ENCODE data around the gene KCNA1. TPM values are rescaled to one million over a fixed set of nuclear protein-coding genes. Genes with fewer than 3 reads are reported as not detected.

Gene KCNA1
- total and polyA plus RNA-seq, 5 donors from 2014 or later, result not detected

GRCh38 chr12:4899364-4899763, 10.3 kb upstream of the KCNA1 start:
- Mint-ChIP-seq H3K27me3 (peaks cover 49% of the 10 kb centered on the region), H3K9me3 (no peaks in the 10 kb centered on the region), H3K4me1 (no peaks in the 10 kb centered on the region), H3K27ac (no peak overlapping the region), H3K36me3 (no peaks in the 10 kb centered on the region), H3K4me3 (no peak overlapping the region)
- no peaks in the 10 kb centered on the region for H3K4me1 ChIP-seq (ENCODE audit: control insufficient read depth, insufficient read depth, low read length, poor library complexity, severe bottlenecking)
- DNase-seq (no peak), ATAC-seq (ENCODE audit: low read depth in 2 of 2) (no peak)
- H3K27ac ChIP-seq (ENCODE audit: insufficient read depth, low read length, poor library complexity, severe bottlenecking), result no peak overlapping the region
- H3K4me3 ChIP-seq (ENCODE audit: low read depth, low read length), result no peak overlapping the region
- H3K27me3 ChIP-seq (ENCODE audit: control insufficient read depth, insufficient read depth, low read length), result peaks cover 25% of the 10 kb centered on the region
- no peaks in the 10 kb centered on the region for H3K36me3 ChIP-seq (ENCODE audit: control insufficient read depth, insufficient read depth, low read length)
- no peaks in the 10 kb centered on the region for H3K9me3 ChIP-seq (ENCODE audit: control insufficient read depth in 2 of 2, low read length in 2 of 2)

DNA sequence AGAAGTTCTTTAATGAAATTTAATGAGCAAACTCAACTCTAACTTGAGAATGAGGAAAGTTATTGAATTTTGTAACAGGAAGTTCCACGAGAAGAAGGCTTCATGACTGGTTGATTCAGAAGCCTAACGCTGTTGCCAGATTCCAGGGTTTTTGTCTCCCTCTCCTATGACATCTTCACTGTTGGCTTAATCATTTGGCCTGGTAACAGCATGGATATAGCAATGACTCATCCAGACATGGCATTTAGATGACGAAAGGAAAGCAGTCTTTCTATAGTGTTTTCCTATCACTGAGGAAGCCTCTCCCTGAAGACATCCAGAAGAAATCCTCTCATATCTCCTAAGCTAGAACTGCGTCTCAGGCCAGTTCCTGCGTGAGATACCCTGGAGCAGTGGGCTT, 9.4 kb upstream of the KCNA1 start:
- DNase-seq (no peak), ATAC-seq (ENCODE audit: low read depth in 2 of 2) (no peak)
- Histone ChIP-seq H3K27ac (ENCODE audit: insufficient read depth, low read length, poor library complexity, severe bottlenecking) (no peak overlapping the region), H3K4me1 (ENCODE audit: control insufficient read depth, insufficient read depth, low read length, poor library complexity, severe bottlenecking) (no peaks in the 10 kb centered on the region), H3K36me3 (ENCODE audit: control insufficient read depth, insufficient read depth, low read length) (no peaks in the 10 kb centered on the region), H3K9me3 (ENCODE audit: control insufficient read depth in 2 of 2, low read length in 2 of 2) (no peaks in the 10 kb centered on the region), H3K27me3 (ENCODE audit: control insufficient read depth, insufficient read depth, low read length) (peaks cover 27% of the 10 kb centered on the region), H3K4me3 (ENCODE audit: low read depth, low read length) (no peak overlapping the region)
- Mint-ChIP-seq H3K27ac (no peak overlapping the region), H3K4me1 (no peaks in the 10 kb centered on the region), H3K36me3 (no peaks in the 10 kb centered on the region), H3K27me3 (peaks cover 49% of the 10 kb centered on the region), H3K4me3 (no peak overlapping the region), H3K9me3 (no peaks in the 10 kb centered on the region)

- no peak overlapping the region for H3K4me3 ChIP-seq (ENCODE audit: low read depth, low read length)
- H3K27me3 ChIP-seq (ENCODE audit: control insufficient read depth, insufficient read depth, low read length), result peaks cover 52% of the 10 kb centered on the region
- Mint-ChIP-seq H3K27me3 (peaks cover 35% of the 10 kb centered on the region), H3K4me1 (peaks cover 0 to 13% (median 0%) of the 10 kb centered on the region in 4 donors), H3K4me3 (no peak overlapping the region), H3K27ac (no peak overlapping the region), H3K9me3 (no peaks in the 10 kb centered on the region), H3K36me3 (no peaks in the 10 kb centered on the region)
- ATAC-seq (ENCODE audit: low read depth in 2 of 2), result no peak
- H3K36me3 ChIP-seq (ENCODE audit: control insufficient read depth, insufficient read depth, low read length), result no peaks in the 10 kb centered on the region
- H3K27ac ChIP-seq (ENCODE audit: insufficient read depth, low read length, poor library complexity, severe bottlenecking), result no peak overlapping the region
- no peak for DNase-seq
- peaks cover 18% of the 10 kb centered on the region for H3K4me1 ChIP-seq (ENCODE audit: control insufficient read depth, insufficient read depth, low read length, poor library complexity, severe bottlenecking)
- H3K9me3 ChIP-seq (ENCODE audit: control insufficient read depth in 2 of 2, low read length in 2 of 2), result no peaks in the 10 kb centered on the region
Observed at GRCh38 chr12:4905316-4905715, 4.4 kb upstream of the KCNA1 start.

- H3K27me3 ChIP-seq (ENCODE audit: control insufficient read depth, insufficient read depth, low read length), result peaks cover 45% of the 10 kb centered on the region
- no peak overlapping the region for H3K4me3 ChIP-seq (ENCODE audit: low read depth, low read length)
- ATAC-seq (ENCODE audit: low read depth in 2 of 2), result no peak
- Mint-ChIP-seq H3K4me1 (peaks cover 0 to 26% (median 7%) of the 10 kb centered on the region in 4 donors), H3K36me3 (peaks cover 4% of the 10 kb centered on the region), H3K27ac (no peak overlapping the region), H3K9me3 (peaks cover 0 to 3% (median 0%) of the 10 kb centered on the region in 7 donors), H3K27me3 (peaks cover 32% of the 10 kb centered on the region), H3K4me3 (peak overlapping the region in 3 of 4 donors; percentile 39 to 80 (median 59))
- no peaks in the 10 kb centered on the region for H3K36me3 ChIP-seq (ENCODE audit: control insufficient read depth, insufficient read depth, low read length)
- no peak overlapping the region for H3K27ac ChIP-seq (ENCODE audit: insufficient read depth, low read length, poor library complexity, severe bottlenecking)
- peaks cover 27% of the 10 kb centered on the region for H3K4me1 ChIP-seq (ENCODE audit: control insufficient read depth, insufficient read depth, low read length, poor library complexity, severe bottlenecking)
- no peak for DNase-seq
- no peaks in the 10 kb centered on the region for H3K9me3 ChIP-seq (ENCODE audit: control insufficient read depth in 2 of 2, low read length in 2 of 2)
Observed at GRCh38 chr12:4908684-4909409, 858 bp upstream of the KCNA1 start.

DNA sequence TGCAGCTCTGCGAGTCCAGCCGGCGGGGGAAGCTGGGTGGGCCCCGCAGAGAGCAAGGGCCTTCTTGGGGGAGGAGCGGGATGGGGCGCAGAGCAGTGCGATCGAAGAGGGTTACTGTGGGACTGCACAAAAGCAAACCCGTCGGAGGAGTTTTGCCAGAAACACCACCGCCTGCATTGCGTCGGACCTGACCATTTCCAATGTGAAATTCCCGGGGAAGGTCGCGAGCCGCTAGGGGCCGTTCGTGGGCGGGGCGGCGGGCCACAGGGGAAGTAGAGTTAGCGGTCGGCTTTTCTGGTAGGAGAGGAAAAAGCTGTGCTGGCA, 333 bp upstream of the KCNA1 start:
- Mint-ChIP-seq H3K36me3 (peaks cover 4% of the 10 kb centered on the region), H3K27ac (no peak overlapping the region), H3K27me3 (peaks cover 36% of the 10 kb centered on the region), H3K4me3 (peak overlapping the region in 3 of 4 donors; percentile 5 to 80 (median 26)), H3K9me3 (peaks cover 0 to 3% (median 0%) of the 10 kb centered on the region in 7 donors), H3K4me1 (peaks cover 0 to 26% (median 7%) of the 10 kb centered on the region in 4 donors)
- H3K9me3 ChIP-seq (ENCODE audit: control insufficient read depth in 2 of 2, low read length in 2 of 2), result no peaks in the 10 kb centered on the region
- H3K36me3 ChIP-seq (ENCODE audit: control insufficient read depth, insufficient read depth, low read length), result no peaks in the 10 kb centered on the region
- no peak for DNase-seq
- H3K4me1 ChIP-seq (ENCODE audit: control insufficient read depth, insufficient read depth, low read length, poor library complexity, severe bottlenecking), result peaks cover 27% of the 10 kb centered on the region
- no peak overlapping the region for H3K27ac ChIP-seq (ENCODE audit: insufficient read depth, low read length, poor library complexity, severe bottlenecking)
- H3K27me3 ChIP-seq (ENCODE audit: control insufficient read depth, insufficient read depth, low read length), result peaks cover 45% of the 10 kb centered on the region
- no peak overlapping the region for H3K4me3 ChIP-seq (ENCODE audit: low read depth, low read length)
- ATAC-seq (ENCODE audit: low read depth in 2 of 2), result no peak

DNA sequence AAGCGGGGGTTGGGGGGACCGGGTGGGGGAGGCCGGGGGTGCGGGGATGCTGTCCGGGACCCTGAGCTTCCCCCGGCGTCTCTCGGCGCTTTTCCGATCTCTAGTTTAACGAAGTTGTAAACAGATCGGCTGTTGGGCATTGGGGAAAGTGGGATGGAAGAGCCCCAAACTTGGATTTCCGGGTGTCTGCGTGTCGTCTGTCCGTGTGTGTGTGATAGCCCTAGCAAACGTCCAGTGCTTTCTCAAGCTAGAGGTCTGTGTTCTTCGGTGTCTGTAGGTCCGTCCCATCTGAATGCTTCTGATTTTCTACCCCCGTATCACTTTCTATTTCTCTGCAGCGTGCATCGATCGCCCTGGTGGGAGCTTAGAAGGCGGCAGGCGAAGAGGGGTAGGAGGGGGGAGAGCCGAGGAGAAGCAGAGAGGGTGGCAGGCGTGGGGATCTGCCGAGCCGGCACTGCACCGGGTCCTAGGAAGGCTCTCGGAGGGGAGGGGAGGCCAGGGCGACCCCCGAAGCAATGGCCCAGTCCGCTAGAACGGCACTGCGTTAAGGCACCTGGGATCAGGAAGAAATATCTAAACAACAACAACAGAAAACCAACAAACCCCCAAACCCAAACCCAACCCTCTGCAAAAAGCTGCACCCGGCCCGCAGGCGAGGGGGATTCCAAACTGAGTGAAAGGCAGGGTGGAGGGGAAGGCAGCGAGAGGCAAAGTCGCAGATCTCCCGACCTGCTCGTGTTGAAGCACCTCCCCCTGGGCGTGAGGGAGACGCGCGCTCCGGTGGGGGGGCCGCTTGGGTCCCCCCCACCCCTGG, 1.0 kb downstream of the KCNA1 start:
- H3K36me3 Mint-ChIP-seq, result peaks cover 4% of the 10 kb centered on the region
- DNase-seq (peak in 1 of 3 donors; percentile 20), ATAC-seq (ENCODE audit: low read depth in 2 of 2) (peak; percentile 24 to 28)
- peak overlapping the region; percentile 83 to 90 (median 86) for H3K4me3 Mint-ChIP-seq
- peaks cover 0 to 3% (median 0%) of the 10 kb centered on the region in 7 donors for H3K9me3 Mint-ChIP-seq
- Histone ChIP-seq H3K27me3 (ENCODE audit: control insufficient read depth, insufficient read depth, low read length) (peaks cover 38% of the 10 kb centered on the region), H3K4me3 (ENCODE audit: low read depth, low read length) (peak overlapping the region; percentile 66), H3K4me1 (ENCODE audit: control insufficient read depth, insufficient read depth, low read length, poor library complexity, severe bottlenecking) (peaks cover 27% of the 10 kb centered on the region), H3K9me3 (ENCODE audit: control insufficient read depth in 2 of 2, low read length in 2 of 2) (no peaks in the 10 kb centered on the region), H3K36me3 (ENCODE audit: control insufficient read depth, insufficient read depth, low read length) (no peaks in the 10 kb centered on the region), H3K27ac (ENCODE audit: insufficient read depth, low read length, poor library complexity, severe bottlenecking) (no peak overlapping the region)
- peaks cover 0 to 26% (median 7%) of the 10 kb centered on the region in 4 donors for H3K4me1 Mint-ChIP-seq
- H3K27ac Mint-ChIP-seq, result no peak overlapping the region
- peaks cover 49% of the 10 kb centered on the region for H3K27me3 Mint-ChIP-seq

DNA sequence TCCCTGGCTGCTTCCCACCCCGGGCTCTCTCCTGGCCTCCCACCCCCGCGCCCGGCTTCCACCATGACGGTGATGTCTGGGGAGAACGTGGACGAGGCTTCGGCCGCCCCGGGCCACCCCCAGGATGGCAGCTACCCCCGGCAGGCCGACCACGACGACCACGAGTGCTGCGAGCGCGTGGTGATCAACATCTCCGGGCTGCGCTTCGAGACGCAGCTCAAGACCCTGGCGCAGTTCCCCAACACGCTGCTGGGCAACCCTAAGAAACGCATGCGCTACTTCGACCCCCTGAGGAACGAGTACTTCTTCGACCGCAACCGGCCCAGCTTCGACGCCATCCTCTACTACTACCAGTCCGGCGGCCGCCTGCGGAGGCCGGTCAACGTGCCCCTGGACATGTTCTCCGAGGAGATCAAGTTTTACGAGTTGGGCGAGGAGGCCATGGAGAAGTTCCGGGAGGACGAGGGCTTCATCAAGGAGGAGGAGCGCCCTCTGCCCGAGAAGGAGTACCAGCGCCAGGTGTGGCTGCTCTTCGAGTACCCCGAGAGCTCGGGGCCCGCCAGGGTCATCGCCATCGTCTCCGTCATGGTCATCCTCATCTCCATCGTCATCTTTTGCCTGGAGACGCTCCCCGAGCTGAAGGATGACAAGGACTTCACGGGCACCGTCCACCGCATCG, 1.8 kb downstream of the KCNA1 start:
- Histone ChIP-seq H3K4me1 (ENCODE audit: control insufficient read depth, insufficient read depth, low read length, poor library complexity, severe bottlenecking) (peaks cover 27% of the 10 kb centered on the region), H3K36me3 (ENCODE audit: control insufficient read depth, insufficient read depth, low read length) (no peaks in the 10 kb centered on the region), H3K27me3 (ENCODE audit: control insufficient read depth, insufficient read depth, low read length) (peaks cover 38% of the 10 kb centered on the region), H3K9me3 (ENCODE audit: control insufficient read depth in 2 of 2, low read length in 2 of 2) (no peaks in the 10 kb centered on the region), H3K27ac (ENCODE audit: insufficient read depth, low read length, poor library complexity, severe bottlenecking) (no peak overlapping the region), H3K4me3 (ENCODE audit: low read depth, low read length) (no peak overlapping the region)
- peaks cover 0 to 26% (median 7%) of the 10 kb centered on the region in 4 donors for H3K4me1 Mint-ChIP-seq
- peaks cover 57% of the 10 kb centered on the region for H3K27me3 Mint-ChIP-seq
- ATAC-seq (ENCODE audit: low read depth in 2 of 2) (no peak), DNase-seq (no peak)
- no peak overlapping the region for H3K27ac Mint-ChIP-seq
- peaks cover 4% of the 10 kb centered on the region for H3K36me3 Mint-ChIP-seq
- H3K4me3 Mint-ChIP-seq, result peak overlapping the region in 3 of 4 donors; percentile 76 to 88 (median 80)
- H3K9me3 Mint-ChIP-seq, result peaks cover 0 to 3% (median 0%) of the 10 kb centered on the region in 7 donors

Measured in CD4-positive, CD25-positive, alpha-beta regulatory T cell (primary cell).